ENCODE results near the gene LPCAT1.
"Not testable (repeated sequence)": the region's sequence is repeated elsewhere in the genome, so short reads cannot be mapped to it uniquely, and the experiment has no call there.

Gene LPCAT1

DNA sequence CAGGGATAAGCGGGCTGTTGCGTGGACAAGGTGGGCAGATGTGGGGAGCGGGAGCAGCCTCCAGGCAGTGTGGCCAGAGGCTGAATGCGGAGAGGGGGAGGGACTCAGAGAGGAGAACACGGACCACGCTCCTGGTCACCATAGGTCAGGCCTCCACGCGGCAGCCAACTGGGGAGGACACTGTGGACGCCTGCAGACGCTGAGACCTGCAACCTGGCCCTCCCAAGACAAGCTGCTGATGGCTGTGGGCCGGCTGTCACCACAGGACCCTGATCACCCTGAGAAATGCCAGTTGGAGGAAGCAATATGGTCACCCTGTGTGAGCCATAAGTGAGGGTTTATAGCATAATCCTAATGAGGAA lies 16.8 kb downstream of the LPCAT1 start:
- DNase-seq, result no peak

DNA sequence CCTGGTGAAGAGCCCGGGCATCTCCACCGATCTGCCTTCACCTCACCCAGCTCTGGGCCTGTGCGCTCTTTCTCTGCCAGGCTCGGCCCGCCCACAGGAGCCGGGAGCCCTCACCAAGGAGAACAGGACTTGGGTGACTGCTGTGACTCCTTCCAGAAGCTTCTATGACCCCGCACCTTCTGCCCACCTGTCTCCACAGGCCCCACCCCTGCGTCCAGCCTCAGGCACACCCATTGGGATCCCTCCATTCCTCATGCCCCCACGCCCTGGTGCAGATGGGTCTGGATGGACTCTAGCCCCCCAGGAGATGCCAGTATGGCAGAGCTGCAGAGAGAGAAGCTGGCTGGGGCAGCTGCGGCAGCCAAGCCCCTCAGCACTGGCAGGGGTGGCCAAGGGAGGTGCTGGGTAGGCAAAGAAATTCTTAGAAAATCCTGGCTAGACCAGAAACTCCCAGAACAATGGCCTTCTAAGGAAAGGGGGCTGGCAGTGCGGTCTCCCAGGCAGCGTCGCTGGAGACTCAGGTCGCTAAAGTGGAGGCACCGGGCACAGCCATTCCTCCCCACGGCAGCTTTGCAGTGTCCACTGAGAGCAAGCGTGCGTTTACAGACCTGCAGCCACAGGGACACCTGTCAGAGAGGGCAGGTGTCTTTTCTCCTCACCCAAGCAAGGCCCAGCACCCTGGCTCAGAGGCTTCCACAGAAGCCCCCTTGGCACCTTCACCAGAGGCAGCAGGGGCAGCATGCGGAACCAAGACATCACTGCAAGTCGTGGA lies 17.3 kb downstream of the LPCAT1 start:
- DNase-seq, result no peak

DNA sequence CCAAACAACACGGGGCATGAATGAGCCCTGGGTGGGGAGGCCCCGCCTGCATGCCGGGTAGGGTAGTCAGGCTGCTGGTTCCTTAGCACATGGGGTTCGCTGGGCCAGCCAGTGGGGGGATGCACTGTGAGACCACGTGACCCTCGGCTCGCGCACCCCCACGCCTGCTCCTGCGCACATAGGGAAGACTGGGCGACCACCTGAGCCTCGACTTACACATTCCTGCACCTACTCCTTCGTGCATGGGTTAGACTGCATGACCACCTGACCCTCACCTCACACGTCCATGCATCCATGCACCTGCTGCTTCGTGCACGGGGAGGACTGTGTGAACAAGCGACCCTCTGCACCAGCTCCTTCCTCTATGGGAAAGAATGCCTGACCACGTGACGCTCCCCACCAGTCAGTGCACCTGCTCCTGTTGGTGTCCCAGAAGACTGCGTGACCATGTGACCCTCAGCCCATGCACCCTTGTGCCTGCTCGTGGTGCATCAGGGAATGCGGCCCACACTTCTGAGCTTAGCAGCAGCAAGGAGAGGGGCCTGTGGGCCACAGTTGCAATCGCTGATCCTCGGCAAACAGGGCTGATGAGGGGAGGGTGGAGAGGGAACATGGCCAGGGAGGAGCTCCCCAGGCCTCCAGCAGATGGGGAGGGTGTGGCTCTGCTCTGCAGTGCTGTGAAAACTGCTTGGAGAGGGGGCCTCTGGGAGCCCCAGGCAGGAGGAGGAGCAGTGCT lies 18.1 kb downstream of the LPCAT1 start:
- DNase-seq, result no peak

DNA sequence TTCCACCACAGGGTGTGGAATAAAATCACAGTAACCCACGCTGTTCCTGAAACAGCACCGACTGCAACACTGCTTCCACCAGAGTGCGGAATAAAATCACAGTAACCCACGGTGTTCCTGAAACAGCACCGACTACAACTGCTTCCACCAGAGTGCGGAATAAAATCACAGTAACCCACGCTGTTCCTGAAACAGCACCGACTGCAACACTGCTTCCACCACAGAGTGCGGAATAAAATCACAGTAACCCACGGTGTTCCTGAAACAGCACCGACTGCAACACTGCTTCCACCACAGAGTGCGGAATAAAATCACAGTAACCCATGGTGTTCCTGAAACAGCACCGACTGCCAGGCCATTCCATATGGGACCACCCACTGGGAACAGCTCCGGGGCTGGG lies 18.7 kb downstream of the LPCAT1 start:
- not testable (repeated sequence) for DNase-seq

DNA sequence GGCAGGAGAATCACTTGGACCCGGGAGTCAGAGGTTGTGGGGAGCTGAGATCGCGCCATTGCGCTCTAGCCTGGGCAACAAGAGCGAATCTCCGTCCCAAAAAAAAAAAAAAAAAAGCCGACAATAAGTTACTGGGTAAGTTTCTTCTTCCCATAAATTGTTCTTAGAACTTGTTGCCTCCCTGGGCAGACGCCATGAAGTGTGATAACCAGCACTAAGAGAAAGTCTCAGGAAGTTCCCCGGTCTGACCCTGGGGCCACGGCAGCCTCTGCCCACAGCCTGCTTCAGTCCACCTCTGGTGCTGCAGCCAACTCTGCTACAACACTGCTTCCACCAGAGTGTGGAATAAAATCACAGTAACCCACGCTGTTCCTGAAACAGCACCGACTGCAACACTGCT lies 19.1 kb downstream of the LPCAT1 start:
- DNase-seq, result no peak

DNA sequence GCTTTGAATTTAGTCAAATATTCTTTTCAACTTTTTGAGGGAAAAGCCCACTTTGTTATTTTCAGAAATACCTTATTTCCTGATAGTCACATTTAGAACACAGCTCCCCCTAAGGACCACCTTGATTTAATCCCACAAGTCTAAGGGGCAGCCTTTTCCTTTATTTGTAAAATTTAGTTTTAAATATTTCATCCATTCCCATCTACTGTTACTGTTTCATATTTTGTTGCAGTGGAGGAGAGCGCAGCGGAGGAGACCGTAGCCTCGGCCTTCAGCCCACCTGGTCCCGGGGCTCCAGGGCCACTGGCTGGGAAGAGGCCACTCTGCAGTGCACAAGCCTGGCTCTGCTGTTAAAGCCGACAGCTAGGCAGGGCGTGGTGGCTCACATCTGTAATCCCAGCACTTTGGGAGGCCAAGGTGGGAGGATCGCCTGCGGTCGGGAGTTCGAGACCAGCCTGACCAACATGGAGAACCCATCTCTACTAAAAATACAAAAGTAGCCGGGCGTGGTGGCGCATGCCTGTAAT lies 19.6 kb downstream of the LPCAT1 start:
- DNase-seq, result no peak

DNA sequence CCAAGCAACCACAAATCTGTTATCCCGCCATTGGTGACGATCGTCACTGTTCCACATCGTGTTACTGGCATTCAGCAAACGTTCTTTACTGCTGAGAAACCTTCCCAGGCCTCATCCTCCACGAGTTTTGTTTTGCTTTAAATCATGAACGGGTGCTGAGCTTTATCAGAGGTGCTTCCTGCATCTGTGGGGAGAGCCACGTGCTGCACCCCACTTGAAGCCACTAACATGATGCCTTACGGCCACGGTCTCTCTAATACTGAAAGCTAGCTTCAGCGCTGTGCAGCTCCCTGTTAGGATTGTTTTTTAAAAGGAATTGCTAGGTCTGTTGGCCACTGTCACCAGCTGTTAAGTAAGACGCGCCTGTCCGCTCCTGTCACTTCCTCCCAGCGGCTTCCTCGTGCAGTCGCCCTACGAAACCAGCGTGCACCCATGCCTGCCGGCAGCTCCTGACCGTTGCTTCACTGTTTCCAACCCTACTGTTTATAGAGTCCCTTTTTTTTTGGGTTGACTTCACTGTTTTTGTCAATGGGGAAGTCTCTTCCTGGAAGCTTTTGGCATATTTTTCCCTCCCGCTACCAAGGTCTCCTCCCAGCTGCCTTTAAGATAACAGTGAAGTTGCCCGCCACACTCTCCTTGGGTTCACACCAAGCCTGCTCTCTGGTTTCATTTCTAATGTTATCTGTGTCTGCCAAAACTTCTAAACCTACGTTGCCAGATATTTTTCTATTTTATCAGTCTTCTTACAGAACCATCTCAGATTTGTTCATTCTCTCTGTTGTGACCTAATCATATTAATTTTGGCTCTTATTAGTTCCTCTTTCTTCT lies 20.3 kb downstream of the LPCAT1 start:
- peak; percentile 26 for DNase-seq

DNA sequence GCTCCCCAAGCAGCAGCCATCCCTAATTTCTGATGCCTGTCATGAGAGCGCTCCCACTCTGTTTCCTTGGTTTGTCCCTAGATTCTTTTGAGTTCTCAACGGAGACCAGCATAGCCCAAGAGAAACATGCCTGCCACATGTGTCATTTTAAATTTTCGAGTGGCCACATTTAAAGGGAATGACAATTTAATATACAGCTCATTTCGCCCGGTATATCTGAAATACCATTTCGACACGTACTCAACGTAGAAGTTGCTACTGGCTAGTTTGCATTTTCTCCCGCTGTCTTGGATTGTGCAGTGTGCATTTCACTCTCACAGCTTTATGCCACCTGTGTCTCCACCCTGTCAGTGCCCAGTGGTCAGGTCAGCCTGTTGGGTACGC lies 21.0 kb downstream of the LPCAT1 start:
- no peak for DNase-seq

DNA sequence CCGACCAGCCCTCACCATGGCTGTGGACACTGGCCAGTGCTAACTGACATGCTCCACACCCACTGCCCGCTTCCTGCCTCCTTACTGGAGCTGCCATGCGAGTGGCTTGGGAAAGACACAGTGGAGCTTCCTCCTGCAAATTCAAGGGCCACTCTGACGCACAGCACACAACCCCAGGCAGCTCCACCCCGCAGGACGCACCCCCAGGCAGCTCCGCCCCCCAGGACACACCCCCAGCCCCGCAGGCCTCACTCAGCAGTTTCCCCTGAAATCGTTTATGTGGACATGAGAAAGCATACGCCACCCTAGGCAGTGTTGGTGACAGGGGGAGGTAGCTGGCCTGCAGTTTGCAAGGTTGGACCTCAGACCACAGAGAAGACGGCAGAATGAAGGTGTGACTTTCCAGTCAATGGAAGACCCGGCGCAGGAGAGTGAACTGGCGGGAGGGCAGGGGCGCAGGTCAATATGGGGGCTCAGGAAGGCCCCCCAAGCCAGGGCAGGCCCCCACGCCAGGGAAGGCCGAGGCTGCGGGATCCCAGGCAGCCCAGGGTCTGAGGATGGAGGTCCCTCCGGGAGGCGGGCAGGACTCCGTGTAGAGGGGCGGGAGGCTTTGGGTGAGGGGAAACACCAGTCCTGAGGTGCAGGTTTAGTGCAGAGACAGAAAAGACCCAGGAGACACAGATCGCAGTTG lies 21.6 kb downstream of the LPCAT1 start:
- peak; percentile 42 for DNase-seq

DNA sequence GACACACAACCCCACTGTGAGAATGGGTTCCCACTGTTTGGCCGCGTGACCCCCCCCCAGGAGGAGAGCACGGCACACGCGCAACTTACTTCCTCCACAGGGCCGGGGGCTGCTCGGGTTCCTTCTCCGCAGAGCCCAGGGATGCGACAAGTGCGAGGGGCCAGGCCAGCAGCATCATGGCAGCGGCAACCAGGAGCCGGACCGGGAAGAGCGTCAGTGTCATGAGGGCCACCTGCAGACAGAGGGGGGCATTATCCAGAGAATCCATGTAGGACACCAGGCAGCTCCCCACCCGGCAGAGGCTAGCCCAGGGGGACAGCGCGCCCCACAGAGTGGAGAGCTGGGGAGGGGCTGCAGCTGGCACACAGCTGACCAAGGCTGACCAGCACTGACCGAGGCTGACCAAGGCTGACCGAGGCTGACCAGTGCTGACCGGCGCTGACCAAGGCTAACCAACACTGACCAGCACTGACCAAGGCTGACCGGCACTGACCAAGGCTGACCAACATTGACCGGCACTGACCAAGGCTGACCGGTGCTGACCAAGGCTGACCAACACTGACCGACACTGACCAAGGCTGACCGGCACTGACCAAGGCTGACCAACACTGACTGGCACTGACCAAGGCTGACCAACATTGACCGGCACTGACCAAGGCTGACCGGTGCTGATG lies 22.3 kb downstream of the LPCAT1 start:
- DNase-seq, result no peak

DNA sequence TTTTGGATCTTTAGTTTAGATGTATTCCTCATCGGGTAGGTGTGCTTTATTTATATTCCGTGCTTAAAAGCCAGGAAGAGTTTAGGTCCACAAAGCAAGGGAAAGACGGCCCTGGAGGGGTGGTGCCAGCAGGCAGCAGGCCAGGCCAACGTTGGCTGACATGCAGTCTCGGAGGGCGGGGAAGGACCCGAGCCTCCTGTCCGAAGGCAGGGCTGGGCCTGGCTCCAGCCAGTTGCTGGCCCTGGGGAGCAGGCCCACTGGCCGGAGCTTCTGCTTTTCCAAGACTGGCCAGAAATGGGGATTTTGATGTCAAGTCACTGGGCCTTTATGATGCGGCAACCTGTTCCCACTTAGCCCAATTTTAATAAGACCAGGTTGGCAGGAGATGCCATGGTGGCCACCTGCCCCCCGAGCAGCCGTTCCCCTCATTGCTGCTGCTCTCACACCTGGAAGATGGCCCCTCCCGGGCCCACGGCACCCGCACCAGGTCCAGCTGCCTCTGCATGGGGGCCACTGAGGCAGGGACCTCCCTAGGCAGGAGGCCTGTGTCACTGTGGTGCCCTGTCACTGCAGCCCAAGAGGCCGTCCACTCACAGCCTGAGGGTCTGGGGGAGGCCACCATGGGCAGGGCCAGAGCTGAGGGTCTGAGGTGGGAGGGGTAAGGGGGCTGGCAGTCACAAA lies 23.2 kb downstream of the LPCAT1 start:
- DNase-seq, result no peak

DNA sequence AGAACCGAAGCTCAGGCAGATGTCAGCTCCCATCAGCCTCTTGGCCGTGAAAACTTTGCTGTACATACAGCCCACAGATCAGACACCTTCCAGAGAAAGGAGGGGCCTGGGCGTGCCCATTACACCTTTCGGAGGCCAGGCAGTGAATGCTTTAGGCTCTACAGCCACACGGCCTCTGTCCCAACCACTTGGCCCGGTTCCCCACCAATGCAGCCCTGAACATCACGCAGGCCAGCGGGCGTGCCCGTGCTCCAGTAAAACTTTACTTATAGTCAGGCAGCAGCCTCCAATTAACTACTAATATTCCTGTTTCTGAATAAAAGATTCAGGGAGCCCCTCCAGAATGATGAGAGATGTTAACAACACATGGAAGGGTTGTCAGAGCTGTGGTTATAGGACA lies 23.9 kb downstream of the LPCAT1 start:
- no peak for DNase-seq

DNA sequence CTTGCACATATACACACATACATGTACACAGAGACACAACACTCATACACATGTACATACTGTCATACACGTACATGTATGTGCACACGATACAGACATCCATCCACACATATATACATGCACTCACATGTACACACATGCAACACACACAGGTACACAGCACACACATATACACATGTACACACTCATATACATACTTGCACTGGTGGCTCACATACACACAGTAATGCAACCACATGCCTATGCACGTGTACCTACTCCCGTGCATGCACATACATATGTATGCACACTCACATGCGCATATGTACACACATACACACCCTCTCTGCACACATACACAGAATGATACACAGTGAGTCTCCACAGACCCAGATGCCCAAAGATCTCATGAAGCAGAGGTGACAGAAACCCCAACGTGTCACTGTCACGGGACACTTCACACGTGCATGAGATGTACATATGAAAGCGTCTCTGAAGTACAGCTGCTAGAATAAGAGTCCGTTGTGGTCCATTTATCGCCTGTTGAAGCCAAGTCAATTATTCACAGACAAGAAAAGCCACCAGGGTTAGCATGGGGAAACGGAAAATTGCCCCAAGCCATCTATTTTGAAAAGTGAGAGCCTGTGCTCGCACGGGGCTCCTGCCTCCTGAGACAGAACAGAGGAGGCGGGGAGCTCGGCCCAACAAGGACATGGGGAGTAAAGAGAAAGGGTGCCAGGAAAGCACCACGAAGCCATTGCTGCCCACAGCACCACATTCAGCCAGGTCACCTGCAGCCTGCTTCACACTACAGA lies 24.9 kb downstream of the LPCAT1 start:
- DNase-seq, result no peak

DNA sequence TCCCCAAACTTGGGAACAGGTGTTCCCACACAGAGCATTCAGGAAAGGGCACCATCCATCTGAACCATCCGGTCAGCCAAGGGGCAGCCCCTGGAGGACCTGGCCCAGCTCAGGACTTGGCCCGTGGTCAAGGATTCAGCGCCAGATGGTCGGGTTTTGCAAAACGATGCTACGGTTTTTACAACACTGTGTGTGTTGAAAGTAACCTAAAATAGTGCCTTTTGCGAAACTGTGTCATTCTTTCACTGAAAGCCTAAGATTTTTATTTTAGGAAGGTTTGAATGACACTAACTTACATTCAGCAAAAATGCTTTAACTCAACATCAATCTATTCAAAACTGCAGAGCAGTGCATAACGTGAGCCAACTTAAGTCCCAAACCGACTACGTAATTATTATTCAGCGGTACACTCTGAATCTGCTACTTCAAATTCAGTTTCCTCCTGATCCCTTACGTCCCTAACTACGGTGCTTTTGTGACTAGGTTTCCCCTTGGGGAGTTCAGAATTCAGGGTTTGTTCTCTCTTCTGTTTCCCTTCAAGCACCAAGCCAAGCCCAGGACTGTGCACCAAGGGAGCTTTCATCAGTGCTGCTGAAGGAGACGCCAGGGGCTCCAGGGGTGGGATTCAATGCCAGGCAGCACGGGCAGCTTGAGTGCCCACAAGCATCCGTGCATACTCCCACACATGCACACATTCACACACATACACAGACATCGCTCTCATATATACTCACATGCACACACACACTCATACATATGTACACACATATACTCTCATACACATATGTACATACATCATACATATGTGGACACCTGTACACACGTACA lies 25.8 kb downstream of the LPCAT1 start:
- DNase-seq, result no peak

DNA sequence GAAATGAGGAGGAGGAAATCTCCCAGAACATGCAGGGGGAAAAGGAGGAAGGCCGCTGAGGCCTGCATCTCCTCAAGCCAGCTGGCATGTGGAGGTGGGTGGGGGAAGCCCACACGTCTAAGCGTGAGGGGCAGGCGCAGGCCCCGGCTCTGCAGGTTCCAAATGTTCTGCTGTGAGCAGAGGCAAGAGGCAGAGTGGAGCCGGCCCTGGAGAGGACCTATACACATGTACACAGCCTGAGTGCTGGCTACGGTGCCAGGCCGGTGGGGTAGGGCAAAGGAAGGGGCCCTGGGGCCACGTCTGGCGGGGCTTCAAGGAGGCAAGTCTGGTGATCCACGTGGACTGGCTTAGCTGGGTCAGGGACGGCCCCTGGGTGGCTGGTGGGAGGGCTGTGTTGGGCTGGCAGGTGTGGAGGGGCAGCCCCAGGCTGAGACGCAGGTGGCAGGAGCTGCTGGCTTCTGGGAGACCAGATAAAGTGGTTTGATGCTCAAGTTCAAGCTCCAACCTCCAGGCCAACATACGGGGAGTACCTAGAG lies 26.4 kb downstream of the LPCAT1 start:
- no peak for DNase-seq

DNA sequence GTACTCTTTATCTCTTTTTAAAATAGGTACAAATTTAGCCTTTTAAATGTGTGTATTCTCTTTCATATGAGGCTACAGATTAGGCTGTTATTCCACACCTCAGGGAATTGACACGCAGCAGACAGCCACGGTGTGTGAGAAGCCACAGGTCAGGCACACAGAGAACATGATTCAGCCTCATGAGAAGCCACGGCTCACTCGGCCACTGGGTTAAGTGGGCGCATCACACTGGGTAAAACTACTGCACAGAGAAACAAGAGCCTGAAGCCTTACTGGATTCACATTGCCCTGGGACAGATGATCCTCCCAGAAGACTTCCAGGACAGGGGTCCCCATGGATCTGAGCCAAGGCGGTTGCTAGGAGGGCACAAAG lies 28.2 kb downstream of the LPCAT1 start:
- no peak for DNase-seq

DNA sequence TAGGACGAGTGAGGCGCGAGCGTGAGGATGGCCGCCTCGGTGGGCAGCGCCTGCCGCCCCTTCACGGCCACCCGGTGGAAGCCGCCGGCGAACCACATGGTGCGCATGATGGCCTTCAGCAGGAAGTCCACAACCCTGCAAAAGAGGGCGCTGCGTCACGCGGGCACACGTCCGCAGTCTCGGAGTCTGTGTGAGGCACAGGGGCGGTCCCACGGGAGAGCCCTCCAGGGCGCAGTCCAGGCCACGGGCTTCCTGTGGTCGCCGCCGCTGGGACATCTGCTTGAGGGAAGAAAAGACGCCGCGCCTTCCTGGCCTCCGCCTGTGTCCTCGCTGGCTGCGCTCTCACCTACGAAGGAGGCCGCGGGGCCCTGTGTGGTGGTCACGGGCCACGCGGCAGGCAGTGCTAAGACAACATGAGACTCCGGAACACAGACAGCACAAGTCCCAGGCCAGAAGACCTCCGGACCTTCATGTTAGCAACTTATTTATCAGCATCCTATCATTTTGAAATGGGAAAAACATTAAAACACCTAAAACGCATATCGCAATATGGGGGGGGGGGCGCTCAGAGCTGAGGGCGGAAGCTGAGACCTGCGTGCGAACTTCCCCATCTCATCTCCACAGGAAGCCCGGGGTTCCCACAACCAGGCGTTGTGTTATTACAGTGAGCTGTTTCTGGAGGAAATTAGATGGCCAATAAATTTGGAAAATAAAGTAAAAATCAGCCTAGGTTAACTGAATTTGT lies 28.8 kb downstream of the LPCAT1 start:
- peak; percentile 43 for DNase-seq

DNA sequence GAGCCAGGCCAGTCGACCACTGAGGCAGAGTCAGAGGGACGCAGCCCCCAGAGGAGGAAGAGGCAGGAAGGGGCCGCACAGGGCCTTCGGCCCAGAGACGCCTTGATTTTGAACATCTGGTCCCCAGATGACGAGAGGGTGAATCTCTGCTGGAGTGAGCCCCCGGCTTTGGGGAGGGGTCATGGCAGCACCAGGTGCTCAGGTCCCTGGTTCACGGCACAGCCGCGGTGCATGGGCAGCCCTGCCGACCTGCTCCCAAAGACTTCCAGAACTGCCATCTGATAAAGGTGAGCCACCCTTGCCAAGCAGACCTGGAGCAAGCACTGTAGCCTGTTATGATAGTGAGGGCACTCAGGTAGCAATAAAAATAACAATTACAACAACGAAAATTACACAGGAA lies 29.8 kb downstream of the LPCAT1 start:
- no peak for DNase-seq

DNA sequence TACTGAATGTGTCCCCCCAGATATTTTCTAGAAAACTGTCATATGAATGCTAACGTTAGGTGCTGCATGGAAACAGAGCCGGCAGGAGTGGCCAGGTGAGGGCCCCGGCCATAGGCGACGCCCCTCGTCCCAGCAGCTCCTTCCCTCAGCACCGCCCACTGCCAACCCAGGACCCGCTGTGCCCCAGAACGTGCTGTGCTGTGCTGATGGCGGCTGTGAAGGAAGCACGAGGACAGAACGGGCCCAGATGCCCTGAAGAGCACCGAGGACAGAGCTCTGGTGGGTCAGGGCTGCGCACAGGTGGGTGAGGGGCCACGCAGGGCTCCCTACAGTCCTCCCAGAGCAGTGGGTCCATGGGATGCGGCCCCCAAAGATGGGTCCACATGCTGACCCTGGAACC lies 30.3 kb downstream of the LPCAT1 start:
- DNase-seq, result no peak
